Mammary epithelial cell (primary cell): ENCODE results near the gene ONECUT1.

Experiments used
- EZH2 ChIP-seq: IDR thresholded peaks from 2 replicates; pipeline ENCODE4 v1.6.1; 2012; ENCODE audit warnings: low read length, inconsistent platforms, borderline replicate concordance
- TF ChIP-seq, protein P1 (sequence below), 2 donors: IDR thresholded peaks in 1 of 2; conservative IDR thresholded peaks in 1 of 2; 2 replicates each; pipeline ENCODE4 v1.5.1; 2011 to 2012; ENCODE audit warnings: inconsistent platforms in 2 of 2, low read length in 2 of 2, mild to moderate bottlenecking in 2 of 2, control low read depth in 1 of 2, low read depth in 1 of 2; ENCODE audit not compliant: insufficient read depth in 1 of 2; ENCODE audit errors: extremely low read depth in 1 of 2

DNA sequence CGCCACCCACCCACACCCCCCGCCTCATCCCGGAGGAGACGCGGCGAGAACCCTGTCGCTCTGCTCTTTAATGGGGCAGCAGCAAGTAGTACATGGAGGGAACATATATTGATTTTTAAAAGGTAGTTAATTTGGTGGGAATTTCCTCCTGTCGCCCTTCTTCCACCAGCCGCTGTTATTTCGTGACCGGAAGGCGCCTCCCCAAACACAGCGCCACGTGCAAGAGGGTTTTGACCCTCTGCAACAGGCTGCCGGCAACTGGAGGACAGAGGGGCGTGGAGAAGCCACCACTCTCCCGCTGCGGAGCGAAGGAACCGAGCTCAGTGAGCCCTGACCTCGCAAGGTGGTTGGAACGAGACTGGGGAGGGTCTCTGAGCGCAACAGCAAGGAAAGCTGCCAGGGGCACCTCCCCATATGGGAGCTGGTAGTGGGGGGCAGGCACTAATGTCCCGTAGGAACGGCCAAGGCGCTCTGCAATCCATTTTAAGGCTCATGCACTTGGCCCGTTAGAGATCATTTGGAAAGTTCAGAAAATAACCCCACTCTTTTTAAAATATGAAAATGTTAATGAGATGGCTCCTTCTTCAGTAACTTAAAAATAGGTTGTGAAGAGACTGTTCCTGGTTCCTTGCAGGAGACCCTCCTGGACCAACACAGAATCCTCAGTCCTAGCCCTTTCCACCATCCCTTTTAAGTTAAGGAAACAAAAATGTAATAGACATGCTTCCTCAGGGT lies 4.3 kb downstream of the ONECUT1 start:
- TF ChIP-seq, protein P1, sequence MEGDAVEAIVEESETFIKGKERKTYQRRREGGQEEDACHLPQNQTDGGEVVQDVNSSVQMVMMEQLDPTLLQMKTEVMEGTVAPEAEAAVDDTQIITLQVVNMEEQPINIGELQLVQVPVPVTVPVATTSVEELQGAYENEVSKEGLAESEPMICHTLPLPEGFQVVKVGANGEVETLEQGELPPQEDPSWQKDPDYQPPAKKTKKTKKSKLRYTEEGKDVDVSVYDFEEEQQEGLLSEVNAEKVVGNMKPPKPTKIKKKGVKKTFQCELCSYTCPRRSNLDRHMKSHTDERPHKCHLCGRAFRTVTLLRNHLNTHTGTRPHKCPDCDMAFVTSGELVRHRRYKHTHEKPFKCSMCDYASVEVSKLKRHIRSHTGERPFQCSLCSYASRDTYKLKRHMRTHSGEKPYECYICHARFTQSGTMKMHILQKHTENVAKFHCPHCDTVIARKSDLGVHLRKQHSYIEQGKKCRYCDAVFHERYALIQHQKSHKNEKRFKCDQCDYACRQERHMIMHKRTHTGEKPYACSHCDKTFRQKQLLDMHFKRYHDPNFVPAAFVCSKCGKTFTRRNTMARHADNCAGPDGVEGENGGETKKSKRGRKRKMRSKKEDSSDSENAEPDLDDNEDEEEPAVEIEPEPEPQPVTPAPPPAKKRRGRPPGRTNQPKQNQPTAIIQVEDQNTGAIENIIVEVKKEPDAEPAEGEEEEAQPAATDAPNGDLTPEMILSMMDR (conservative IDR thresholded peaks at IDR 0.05 in 1 of 2, IDR thresholded peaks at IDR 0.05 in 1 of 2; ENCODE audit: extremely low read depth in 1 of 2, insufficient read depth in 1 of 2, low read depth in 1 of 2, low read length in 2 of 2), result no peak
- TF ChIP-seq EZH2, result peak; percentile 45
